HepG2 (cell line): ENCODE results near the gene EED. TPM values are rescaled to one million over a fixed set of nuclear protein-coding genes. Genes with fewer than 3 reads are reported as not detected.

Source experiments
- DR1 ChIP-seq: sonication (generic); formaldehyde crosslinking; IDR thresholded peaks from 2 replicates; pipeline ENCODE4 v1.8.0; 2021; ENCODE audit warnings: mild to moderate bottlenecking, missing genetic modification reagents, inconsistent platforms
- EP300 ChIP-seq, 3 experiments: sonication (generic) in 1 of 3; formaldehyde crosslinking in 1 of 3; IDR thresholded peaks; 2 replicates each; pipeline versions ENCODE4 v1.5.1 to v1.6.1; 2011 to 2020; ENCODE audit warnings: low read depth in 2 of 3, low read length in 2 of 3, borderline replicate concordance in 1 of 3, improper control_type of control experiment in 1 of 3, mild to moderate bottlenecking in 1 of 3, missing genetic modification reagents in 1 of 3, moderate library complexity in 1 of 3
- GATA4 ChIP-seq: sonication (generic); IDR thresholded peaks from 2 replicates; pipeline ENCODE4 v1.6.1; 2016; ENCODE audit warnings: antibody characterized with exemption, low read depth, borderline replicate concordance
- KAT8 ChIP-seq: IDR thresholded peaks from 2 replicates; pipeline ENCODE4 v1.6.1; 2016; ENCODE audit warnings: missing genetic modification reagents, missing compliant biosample characterization
- KLF15 ChIP-seq: sonication (generic); formaldehyde crosslinking; IDR thresholded peaks from 2 replicates; pipeline ENCODE4 v1.8.1; 2023; ENCODE audit warnings: borderline replicate concordance, mild to moderate bottlenecking, inconsistent platforms, missing genetic modification reagents, mixed read lengths
- MTERF4 ChIP-seq: sonication (generic); formaldehyde crosslinking; IDR thresholded peaks from 2 replicates; pipeline ENCODE4 v1.8.0; 2023; ENCODE audit warnings: mild to moderate bottlenecking, missing genetic modification reagents
- NCOA1 ChIP-seq: sonication (generic); formaldehyde crosslinking; IDR thresholded peaks from 2 replicates; pipeline ENCODE4 v1.9.0; 2021; ENCODE audit warnings: missing genetic modification reagents
- NFE2L2 ChIP-seq: fragments of 150-350 bp; IDR thresholded peaks from 2 replicates; pipeline ENCODE4 v1.6.1; 2014; ENCODE audit warnings: low read length
- PBX2 ChIP-seq: IDR thresholded peaks from 2 replicates; pipeline ENCODE4 v1.6.1; 2016; ENCODE audit warnings: control low read depth
- PHB2 ChIP-seq: fragments of 450-650 bp; IDR thresholded peaks from 2 replicates; pipeline ENCODE4 v1.6.1; 2018; ENCODE audit not compliant: partially characterized antibody
- PTBP1 ChIP-seq: fragments of 200-400 bp; formaldehyde crosslinking; IDR thresholded peaks from 2 replicates; pipeline ENCODE4 v1.6.1; 2018; ENCODE audit warnings: low read length, low read depth; ENCODE audit not compliant: poor library complexity, severe bottlenecking
- SP2 ChIP-seq: sonication (generic); formaldehyde crosslinking; IDR thresholded peaks from 2 replicates; pipeline ENCODE4 v1.5.1; 2020; ENCODE audit warnings: mild to moderate bottlenecking, missing genetic modification reagents
- TP53 ChIP-seq: sonication (generic); formaldehyde crosslinking; conservative IDR thresholded peaks from 2 replicates; pipeline ENCODE4 v1.4.0; 2020; ENCODE audit warnings: missing genetic modification reagents
- ZNF318 ChIP-seq: sonication (generic); formaldehyde crosslinking; IDR thresholded peaks from 2 replicates; pipeline ENCODE4 v1.4.0; 2020; ENCODE audit warnings: mild to moderate bottlenecking, missing genetic modification reagents
- ZNF549 ChIP-seq: sonication (generic); formaldehyde crosslinking; IDR thresholded peaks from 2 replicates; pipeline ENCODE4 v1.5.0; 2020; ENCODE audit warnings: missing genetic modification reagents
- ZNF614 ChIP-seq: IDR thresholded peaks from 2 replicates; pipeline ENCODE4 v1.6.1; 2018; ENCODE audit warnings: missing biosample characterization, missing genetic modification reagents, inconsistent platforms, borderline replicate concordance
- ZNF766 ChIP-seq: sonication (generic); formaldehyde crosslinking; IDR thresholded peaks from 2 replicates; pipeline ENCODE4 v1.5.0; 2020; ENCODE audit warnings: missing genetic modification reagents, borderline replicate concordance
- ZSCAN9 ChIP-seq: IDR thresholded peaks from 2 replicates; pipeline ENCODE4 v1.6.1; 2016; ENCODE audit warnings: borderline replicate concordance
- polyA plus RNA-seq, 8 experiments: library from polyadenylated mRNA; depleted of rRNA in 3 of 8; stranded (reverse) in 7 of 8; unstranded in 1 of 8; fragments of >200 nt; fragmentation: Illumina TruSeq in 4 of 8; extraction: Trizol in 4 of 8; gene quantifications; 2 replicates each; pipeline versions ENCODE4 v1.2.1 to v1.2.3, GENCODE V29; 2011 to 2016; ENCODE audit warnings: low read depth in 4 of 8, missing spikeins in 1 of 8, mixed read lengths in 1 of 8; ENCODE audit not compliant: insufficient read depth in 1 of 8
- total RNA-seq, 5 experiments: library from RNA; depleted of rRNA; stranded (reverse); fragments of >200 nt; fragmentation: Illumina TruSeq; extraction: Trizol; gene quantifications; 2 replicates each; pipeline ENCODE4 v1.2.3, GENCODE V29; 2016; ENCODE audit warnings: low read depth in 1 of 5

The EED gene
- total and polyA plus RNA-seq, 2 of the 13 experiments (the other 11 are each of a cell fraction or from before 2014, with no cell fraction given) = 11.0 to 28.4 TPM

- TF ChIP-seq ZSCAN9 = no peak
- TF ChIP-seq DR1 (CRISPR knock-in tag) = peak; percentile 39; the same call in 1 of the 2 replicates
- TF ChIP-seq PHB2 = no peak
- peak; percentile 80 for TF ChIP-seq SP2
- TF ChIP-seq ZNF318 (CRISPR knock-in tag) = no peak
- TF ChIP-seq MTERF4 (CRISPR knock-in tag) = no peak
- TF ChIP-seq ZNF766 (CRISPR knock-in tag) = peak; percentile 66
- TF ChIP-seq GATA4 = no peak
- TF ChIP-seq EP300 (IDR thresholded peaks at IDR 0.05; ENCODE audit: low read depth in 2 of 2, low read length in 2 of 2) = peak in 1 of 2 experiments; percentile 62; a peak in 2 of 4 replicates
- no peak for TF ChIP-seq EP300 (CRISPR knock-in tag; IDR thresholded peaks at IDR 0.05; ENCODE audit: borderline replicate concordance)
- no peak for TF ChIP-seq NCOA1 (CRISPR knock-in tag)
- no peak for TF ChIP-seq PTBP1
- no peak for TF ChIP-seq NFE2L2
- no peak; the same call in 1 of the 2 replicates for TF ChIP-seq TP53 (CRISPR knock-in tag)
- TF ChIP-seq ZNF614 (CRISPR knock-in tag) = no peak
- peak; percentile 76; the same call in 1 of the 2 replicates for TF ChIP-seq KLF15 (CRISPR knock-in tag)
- TF ChIP-seq PBX2 (CRISPR knock-in tag) = no peak
- no peak for TF ChIP-seq ZNF549 (CRISPR knock-in tag)
- peak; percentile 98 for TF ChIP-seq KAT8 (CRISPR knock-in tag)
Observed at GRCh38 chr11:86302092-86302793, 57.7 kb downstream of the EED start, which contains the start of gene HIKESHI (continued).
